ENCODE results near the gene SMC1B.

SMC1B gene

GRCh38 chr22:45344334-45344733 is 69.1 kb downstream of the SMC1B start:
- Histone ChIP-seq H3K36me3 (ENCODE audit: control insufficient read depth, insufficient read depth, low read length) (peaks cover 49% of the 10 kb centered on the region), H3K4me3 (ENCODE audit: extremely low read depth, insufficient read depth, low read length, poor library complexity, severe bottlenecking) (no peak overlapping the region), H3K27ac (ENCODE audit: low read depth, low read length, severe bottlenecking) (peak overlapping the region; percentile 29), H3K9me3 (ENCODE audit: control insufficient read depth, low read length) (no peaks in the 10 kb centered on the region), H3K4me1 (ENCODE audit: control insufficient read depth, insufficient read depth, low read length, poor library complexity, severe bottlenecking) (no peaks in the 10 kb centered on the region)
- WGBS, 2 experiments (ENCODE audit: insufficient coverage in 2 of 2) = 63 to 72% methylated on average over 3 to 4 of the region's 5 CpGs

- Histone ChIP-seq H3K36me3 (ENCODE audit: control insufficient read depth, insufficient read depth, low read length) (peaks cover 57% of the 10 kb centered on the region), H3K27ac (ENCODE audit: low read depth, low read length, severe bottlenecking) (no peak overlapping the region), H3K4me1 (ENCODE audit: control insufficient read depth, insufficient read depth, low read length, poor library complexity, severe bottlenecking) (no peaks in the 10 kb centered on the region), H3K9me3 (ENCODE audit: control insufficient read depth, low read length) (no peaks in the 10 kb centered on the region), H3K4me3 (ENCODE audit: extremely low read depth, insufficient read depth, low read length, poor library complexity, severe bottlenecking) (no peak overlapping the region)
- WGBS, 2 experiments (ENCODE audit: insufficient coverage in 2 of 2) = 92 to 99% methylated on average over 6 to 8 of the region's 8 CpGs
Measured at GRCh38 chr22:45343143-45343542, 70.3 kb downstream of the SMC1B start.

GRCh38 chr22:45341498-45341897 is 71.9 kb downstream of the SMC1B start:
- Histone ChIP-seq H3K9me3 (ENCODE audit: control insufficient read depth, low read length) (no peaks in the 10 kb centered on the region), H3K4me3 (ENCODE audit: extremely low read depth, insufficient read depth, low read length, poor library complexity, severe bottlenecking) (no peak overlapping the region), H3K36me3 (ENCODE audit: control insufficient read depth, insufficient read depth, low read length) (peaks cover 69% of the 10 kb centered on the region), H3K27ac (ENCODE audit: low read depth, low read length, severe bottlenecking) (no peak overlapping the region), H3K4me1 (ENCODE audit: control insufficient read depth, insufficient read depth, low read length, poor library complexity, severe bottlenecking) (no peaks in the 10 kb centered on the region)
- 83 to 90% methylated on average over 5 to 6 of the region's 6 CpGs for WGBS, 2 experiments (ENCODE audit: insufficient coverage in 2 of 2)

DNA sequence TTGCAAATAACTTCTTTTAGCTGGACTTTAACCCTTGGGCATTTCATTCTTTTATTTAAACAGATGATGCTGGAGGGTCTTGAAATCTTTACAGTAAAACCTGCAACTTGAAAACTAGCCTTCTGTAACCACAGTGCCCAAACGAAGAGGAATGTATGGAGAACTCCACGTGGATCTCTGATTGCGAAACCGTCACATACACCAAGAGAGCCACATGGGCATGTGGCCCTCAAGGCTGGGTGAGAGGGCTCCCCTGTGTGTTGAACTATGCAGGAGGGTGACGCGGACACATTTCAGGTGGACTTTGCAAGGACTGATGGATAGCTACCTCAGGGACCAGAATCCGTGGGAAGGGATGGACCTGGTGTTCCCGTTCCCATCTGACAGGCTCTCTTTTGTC is 73.1 kb downstream of the SMC1B start:
- Histone ChIP-seq H3K36me3 (ENCODE audit: control insufficient read depth, insufficient read depth, low read length) (peaks cover 78% of the 10 kb centered on the region), H3K4me3 (ENCODE audit: extremely low read depth, insufficient read depth, low read length, poor library complexity, severe bottlenecking) (no peak overlapping the region), H3K4me1 (ENCODE audit: control insufficient read depth, insufficient read depth, low read length, poor library complexity, severe bottlenecking) (no peaks in the 10 kb centered on the region), H3K9me3 (ENCODE audit: control insufficient read depth, low read length) (no peaks in the 10 kb centered on the region), H3K27ac (ENCODE audit: low read depth, low read length, severe bottlenecking) (no peak overlapping the region)
- WGBS, 2 experiments (ENCODE audit: insufficient coverage in 2 of 2) = 86 to 89% methylated on average over 8 of the region's 8 CpGs

- H3K36me3 ChIP-seq (ENCODE audit: control insufficient read depth, insufficient read depth, low read length) = peaks cover 78% of the 10 kb centered on the region
- H3K27ac ChIP-seq (ENCODE audit: low read depth, low read length, severe bottlenecking) = no peak overlapping the region
- H3K4me3 ChIP-seq (ENCODE audit: extremely low read depth, insufficient read depth, low read length, poor library complexity, severe bottlenecking) = no peak overlapping the region
- no peaks in the 10 kb centered on the region for H3K9me3 ChIP-seq (ENCODE audit: control insufficient read depth, low read length)
- no peaks in the 10 kb centered on the region for H3K4me1 ChIP-seq (ENCODE audit: control insufficient read depth, insufficient read depth, low read length, poor library complexity, severe bottlenecking)
- WGBS, 2 experiments (ENCODE audit: insufficient coverage in 2 of 2) = 81 to 87% methylated on average over 3 to 5 of the region's 7 CpGs
Measured at GRCh38 chr22:45338795-45339194, 74.6 kb downstream of the SMC1B start.

GRCh38 chr22:45337536-45337935 is 75.9 kb downstream of the SMC1B start:
- no peaks in the 10 kb centered on the region for H3K4me1 ChIP-seq (ENCODE audit: control insufficient read depth, insufficient read depth, low read length, poor library complexity, severe bottlenecking)
- 90 to 95% methylated on average over 3 to 6 of the region's 9 CpGs for WGBS, 2 experiments (ENCODE audit: insufficient coverage in 2 of 2)
- no peak overlapping the region for H3K27ac ChIP-seq (ENCODE audit: low read depth, low read length, severe bottlenecking)
- no peaks in the 10 kb centered on the region for H3K9me3 ChIP-seq (ENCODE audit: control insufficient read depth, low read length)
- H3K36me3 ChIP-seq (ENCODE audit: control insufficient read depth, insufficient read depth, low read length) = peaks cover 73% of the 10 kb centered on the region
- H3K4me3 ChIP-seq (ENCODE audit: extremely low read depth, insufficient read depth, low read length, poor library complexity, severe bottlenecking) = no peak overlapping the region

- Histone ChIP-seq H3K9me3 (ENCODE audit: control insufficient read depth, low read length) (no peaks in the 10 kb centered on the region), H3K4me1 (ENCODE audit: control insufficient read depth, insufficient read depth, low read length, poor library complexity, severe bottlenecking) (no peaks in the 10 kb centered on the region), H3K27ac (ENCODE audit: low read depth, low read length, severe bottlenecking) (no peak overlapping the region), H3K4me3 (ENCODE audit: extremely low read depth, insufficient read depth, low read length, poor library complexity, severe bottlenecking) (no peak overlapping the region), H3K36me3 (ENCODE audit: control insufficient read depth, insufficient read depth, low read length) (peaks cover 73% of the 10 kb centered on the region)
- WGBS, 2 experiments (ENCODE audit: insufficient coverage in 2 of 2) = 94 to 95% methylated on average over 10 to 17 of the region's 18 CpGs
Measured at GRCh38 chr22:45336971-45337431, 76.4 kb downstream of the SMC1B start.

- Histone ChIP-seq H3K27ac (ENCODE audit: low read depth, low read length, severe bottlenecking) (no peak overlapping the region), H3K4me1 (ENCODE audit: control insufficient read depth, insufficient read depth, low read length, poor library complexity, severe bottlenecking) (no peaks in the 10 kb centered on the region), H3K4me3 (ENCODE audit: extremely low read depth, insufficient read depth, low read length, poor library complexity, severe bottlenecking) (no peak overlapping the region), H3K36me3 (ENCODE audit: control insufficient read depth, insufficient read depth, low read length) (peaks cover 76% of the 10 kb centered on the region), H3K9me3 (ENCODE audit: control insufficient read depth, low read length) (no peaks in the 10 kb centered on the region)
- whole genome bisulfite sequencing, 2 experiments (ENCODE audit: insufficient coverage in 2 of 2) = 88 to 95% methylated on average over 26 to 27 of the region's 29 CpGs
Measured at GRCh38 chr22:45335854-45336522, 77.4 kb downstream of the SMC1B start.

GRCh38 chr22:45335021-45335818 is 78.2 kb downstream of the SMC1B start:
- H3K27ac ChIP-seq (ENCODE audit: low read depth, low read length, severe bottlenecking) = no peak overlapping the region
- no peak overlapping the region for H3K4me3 ChIP-seq (ENCODE audit: extremely low read depth, insufficient read depth, low read length, poor library complexity, severe bottlenecking)
- no peaks in the 10 kb centered on the region for H3K4me1 ChIP-seq (ENCODE audit: control insufficient read depth, insufficient read depth, low read length, poor library complexity, severe bottlenecking)
- peaks cover 77% of the 10 kb centered on the region for H3K36me3 ChIP-seq (ENCODE audit: control insufficient read depth, insufficient read depth, low read length)
- WGBS, 2 experiments (ENCODE audit: insufficient coverage in 2 of 2) = 78 to 80% methylated on average over 22 to 24 of the region's 26 CpGs
- H3K9me3 ChIP-seq (ENCODE audit: control insufficient read depth, low read length) = no peaks in the 10 kb centered on the region

DNA sequence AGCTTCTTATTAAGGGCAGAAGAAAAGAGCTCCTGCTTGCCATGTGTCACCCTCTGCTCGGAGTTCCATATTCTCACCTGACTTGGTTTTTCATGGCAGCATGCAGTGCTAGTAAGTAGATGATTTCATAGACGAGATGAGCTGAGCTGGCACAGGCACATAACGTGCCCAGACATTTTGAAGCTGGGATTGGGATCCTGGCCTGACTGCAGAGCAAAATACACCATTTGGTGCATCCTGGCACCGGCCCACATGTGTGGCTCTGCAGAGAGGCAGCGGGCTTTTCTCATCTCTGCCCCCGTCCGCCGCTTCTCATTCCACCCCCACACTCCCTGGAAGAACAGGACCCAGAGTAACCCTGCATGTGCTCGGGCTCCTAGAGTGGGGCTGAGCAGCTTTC is 78.9 kb downstream of the SMC1B start:
- no peak overlapping the region for H3K4me3 ChIP-seq (ENCODE audit: extremely low read depth, insufficient read depth, low read length, poor library complexity, severe bottlenecking)
- H3K9me3 ChIP-seq (ENCODE audit: control insufficient read depth, low read length) = no peaks in the 10 kb centered on the region
- WGBS, 2 experiments (ENCODE audit: insufficient coverage in 2 of 2) = 93 to 95% methylated on average over 8 to 9 of the region's 9 CpGs
- no peak overlapping the region for H3K27ac ChIP-seq (ENCODE audit: low read depth, low read length, severe bottlenecking)
- no peaks in the 10 kb centered on the region for H3K4me1 ChIP-seq (ENCODE audit: control insufficient read depth, insufficient read depth, low read length, poor library complexity, severe bottlenecking)
- H3K36me3 ChIP-seq (ENCODE audit: control insufficient read depth, insufficient read depth, low read length) = peaks cover 77% of the 10 kb centered on the region

DNA sequence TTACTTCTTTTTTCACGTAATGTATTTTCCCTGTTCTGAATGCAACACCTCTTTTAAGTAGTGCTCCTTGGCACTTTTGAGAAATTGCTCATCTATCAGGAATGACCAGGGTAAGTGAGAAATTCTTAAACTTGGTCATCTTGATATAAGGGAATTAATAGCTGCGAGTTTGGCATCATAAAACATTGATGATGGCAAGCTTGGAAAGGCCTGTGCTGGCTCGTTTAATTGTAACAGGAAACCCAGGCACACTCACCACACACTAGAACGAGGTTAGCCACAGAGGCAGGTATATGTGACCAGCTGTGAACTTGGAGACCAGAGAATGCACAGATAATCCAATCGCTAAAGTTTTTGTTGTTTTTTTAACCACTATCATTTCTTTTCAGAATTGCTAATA is 79.3 kb downstream of the SMC1B start:
- Histone ChIP-seq H3K4me1 (ENCODE audit: control insufficient read depth, insufficient read depth, low read length, poor library complexity, severe bottlenecking) (no peaks in the 10 kb centered on the region), H3K27ac (ENCODE audit: low read depth, low read length, severe bottlenecking) (no peak overlapping the region), H3K9me3 (ENCODE audit: control insufficient read depth, low read length) (no peaks in the 10 kb centered on the region), H3K36me3 (ENCODE audit: control insufficient read depth, insufficient read depth, low read length) (peaks cover 79% of the 10 kb centered on the region), H3K4me3 (ENCODE audit: extremely low read depth, insufficient read depth, low read length, poor library complexity, severe bottlenecking) (no peak overlapping the region)
- 95 to 100% methylated on average over 3 to 4 of the region's 5 CpGs for WGBS, 2 experiments (ENCODE audit: insufficient coverage in 2 of 2)
